KMS-11 (cell line): ENCODE results near the gene GARS1.
"Not testable (repeated sequence)": the region's sequence is repeated elsewhere in the genome, so short reads cannot be mapped to it uniquely, and the experiment has no call there.

ENCODE experiments used
- H2AFZ ChIP-seq: fragments of 200-600 bp; sonication (generic); 2 replicates; pipeline ENCODE4 v1.6.1; 2016; ENCODE audit warnings: antibody characterized with exemption, mixed run types, low read depth
- H3K27ac ChIP-seq: fragments of 200-600 bp; sonication (generic); 2 replicates; pipeline ENCODE4 v1.6.1; 2016; ENCODE audit warnings: mild to moderate bottlenecking, mixed run types
- H3K27me3 ChIP-seq: fragments of 200-600 bp; sonication (generic); 2 replicates; pipeline ENCODE4 v1.6.1; 2017; ENCODE audit warnings: mild to moderate bottlenecking, low read depth, mixed run types, moderate library complexity; ENCODE audit not compliant: insufficient read depth
- H3K36me3 ChIP-seq: fragments of 200-600 bp; sonication (generic); 2 replicates; pipeline ENCODE4 v1.6.1; 2017; ENCODE audit warnings: mild to moderate bottlenecking, mixed run types; ENCODE audit not compliant: insufficient read depth
- H3K4me1 ChIP-seq: fragments of 200-600 bp; sonication (generic); 2 replicates; pipeline ENCODE4 v1.6.1; 2016; ENCODE audit warnings: mild to moderate bottlenecking, low read depth, mixed run types; ENCODE audit not compliant: poor library complexity, severe bottlenecking
- H3K4me2 ChIP-seq: fragments of 200-600 bp; sonication (generic); 2 replicates; pipeline ENCODE4 v1.7.0; 2016; ENCODE audit warnings: mild to moderate bottlenecking, mixed run types
- H3K4me3 ChIP-seq: fragments of 200-600 bp; sonication (generic); IDR thresholded peaks from 2 replicates; pipeline ENCODE4 v1.6.1; 2017; ENCODE audit warnings: low read depth, low read length, mixed read lengths; ENCODE audit not compliant: insufficient read depth
- H3K79me2 ChIP-seq: fragments of 200-600 bp; sonication (generic); 2 replicates; pipeline ENCODE4 v1.6.1; 2016; ENCODE audit warnings: low read depth, mixed run types; ENCODE audit not compliant: insufficient read depth
- H3K9ac ChIP-seq: fragments of 200-600 bp; sonication (generic); 2 replicates; pipeline ENCODE4 v1.6.1; 2016; ENCODE audit warnings: mild to moderate bottlenecking, mixed run types
- H4K20me1 ChIP-seq: fragments of 200-600 bp; sonication (generic); 2 replicates; pipeline ENCODE4 v1.6.1; 2016; ENCODE audit warnings: mild to moderate bottlenecking, mixed run types; ENCODE audit not compliant: insufficient read depth
- CTCF ChIP-seq: fragments of 200-600 bp; sonication (generic); conservative IDR thresholded peaks from 2 replicates; pipeline ENCODE4 v1.6.1; 2017; ENCODE audit warnings: low read depth, mild to moderate bottlenecking, antibody characterized with exemption, low read length, moderate library complexity, mixed read lengths

GARS1 gene

DNA sequence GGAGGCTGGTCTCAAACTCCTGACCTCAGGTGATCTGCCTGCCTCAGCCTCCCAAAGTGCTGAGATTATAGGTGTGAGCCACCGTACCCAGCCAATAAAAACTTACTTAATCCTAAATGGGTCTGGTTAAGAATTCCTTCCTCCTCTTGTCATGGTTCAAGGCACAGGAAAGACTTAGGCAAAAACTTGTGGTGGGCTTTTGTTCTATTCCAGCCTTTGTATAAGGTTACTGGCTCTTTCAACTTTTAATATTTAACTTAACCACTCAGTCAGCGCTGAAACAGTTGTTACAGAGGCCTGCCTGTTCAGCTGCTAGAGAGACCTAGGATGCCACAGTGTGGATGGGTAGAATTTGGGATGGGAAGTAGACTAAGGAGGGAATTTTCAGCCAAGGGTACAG lies 28.1 kb upstream of the GARS1 start:
- no peak overlapping the region for H3K27ac ChIP-seq
- no peak for TF ChIP-seq CTCF
- no peak overlapping the region for H2AFZ ChIP-seq
- H3K4me1 ChIP-seq, result no peaks in the 10 kb centered on the region
- no peak overlapping the region for H3K9ac ChIP-seq
- H3K36me3 ChIP-seq, result no peaks in the 10 kb centered on the region
- H3K4me2 ChIP-seq, result no peak overlapping the region
- no peak overlapping the region for H3K4me3 ChIP-seq
- no peaks in the 10 kb centered on the region for H3K79me2 ChIP-seq
- no peaks in the 10 kb centered on the region for H4K20me1 ChIP-seq
- no peaks in the 10 kb centered on the region for H3K27me3 ChIP-seq

DNA sequence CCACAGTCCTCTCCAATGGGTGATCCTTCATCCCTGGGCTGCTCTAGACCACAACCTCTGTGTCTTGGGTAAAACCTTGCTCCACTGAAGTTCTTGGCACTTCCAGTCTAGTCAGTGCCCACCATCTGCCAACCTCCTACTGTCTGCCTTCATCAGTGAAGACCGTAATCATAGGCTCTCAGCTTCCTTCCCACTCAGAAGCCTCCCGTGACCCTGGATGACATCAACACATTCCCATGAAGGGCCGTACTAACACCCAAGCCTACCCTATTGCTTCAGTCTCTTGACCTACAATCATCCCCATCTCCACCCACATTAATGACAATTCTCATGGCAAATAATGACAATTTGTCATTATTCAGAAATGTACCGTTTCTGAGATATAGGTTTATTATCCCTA lies 27.6 kb upstream of the GARS1 start:
- Histone ChIP-seq H3K9ac (no peak overlapping the region), H3K4me1 (no peaks in the 10 kb centered on the region), H4K20me1 (no peaks in the 10 kb centered on the region), H3K4me3 (no peak overlapping the region), H3K27ac (no peak overlapping the region), H2AFZ (no peak overlapping the region), H3K27me3 (no peaks in the 10 kb centered on the region), H3K4me2 (no peak overlapping the region), H3K36me3 (no peaks in the 10 kb centered on the region), H3K79me2 (no peaks in the 10 kb centered on the region)
- TF ChIP-seq CTCF, result no peak

GRCh38 chr7:30570238-30570637 lies 24.4 kb upstream of the GARS1 start:
- not testable (repeated sequence) for H3K27me3 ChIP-seq, H3K27ac ChIP-seq, H3K9ac ChIP-seq, H3K79me2 ChIP-seq, H3K4me2 ChIP-seq, H2AFZ ChIP-seq, H3K4me3 ChIP-seq, H4K20me1 ChIP-seq, H3K4me1 ChIP-seq, H3K36me3 ChIP-seq

GRCh38 chr7:30572212-30572841 lies 22.4 kb upstream of the GARS1 start:
- Histone ChIP-seq H3K4me2 (no peak overlapping the region), H3K4me1 (no peaks in the 10 kb centered on the region), H3K36me3 (no peaks in the 10 kb centered on the region), H3K4me3 (no peak overlapping the region), H3K27me3 (no peaks in the 10 kb centered on the region), H3K9ac (no peak overlapping the region), H2AFZ (no peak overlapping the region), H4K20me1 (no peaks in the 10 kb centered on the region), H3K79me2 (no peaks in the 10 kb centered on the region), H3K27ac (no peak overlapping the region)
- no peak for TF ChIP-seq CTCF

- H4K20me1 ChIP-seq, result no peaks in the 10 kb centered on the region
- no peak overlapping the region for H2AFZ ChIP-seq
- H3K36me3 ChIP-seq, result no peaks in the 10 kb centered on the region
- H3K4me3 ChIP-seq, result no peak overlapping the region
- H3K79me2 ChIP-seq, result no peaks in the 10 kb centered on the region
- H3K9ac ChIP-seq, result no peak overlapping the region
- H3K27ac ChIP-seq, result no peak overlapping the region
- no peak overlapping the region for H3K4me2 ChIP-seq
- H3K4me1 ChIP-seq, result no peaks in the 10 kb centered on the region
- H3K27me3 ChIP-seq, result no peaks in the 10 kb centered on the region
- no peak for TF ChIP-seq CTCF
These were observed 18.8 kb upstream of the GARS1 start for GRCh38 chr7:30575910-30576309.
